ENCODE data around the gene BFAR.

Gene BFAR

DNA sequence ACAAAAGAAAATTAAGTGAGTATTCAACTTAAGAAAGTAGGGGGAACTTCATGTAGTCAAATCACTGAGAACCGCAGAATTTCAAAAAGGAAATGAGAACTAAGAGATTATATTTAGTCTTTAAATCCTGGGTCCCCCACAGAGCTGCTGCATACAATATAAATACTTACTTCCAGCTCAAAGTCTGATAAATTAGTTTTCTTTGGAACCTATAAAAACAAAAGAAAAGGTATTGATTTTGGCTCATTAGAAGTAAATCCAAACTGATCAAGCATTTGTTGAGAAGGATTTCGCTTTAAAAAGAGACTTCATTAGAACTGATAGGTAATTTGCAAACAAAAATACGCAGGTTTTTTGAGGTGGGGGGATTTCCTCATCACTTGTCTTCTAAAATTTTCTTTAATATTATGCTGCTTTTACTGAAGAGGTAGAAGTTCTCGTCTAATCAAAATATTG, 24.6 kb upstream of the BFAR start:
- peak overlapping the region; percentile 28 for H3K4me3 ChIP-seq (ENCODE audit: low read depth, low read length)
- TF ChIP-seq, protein P1, sequence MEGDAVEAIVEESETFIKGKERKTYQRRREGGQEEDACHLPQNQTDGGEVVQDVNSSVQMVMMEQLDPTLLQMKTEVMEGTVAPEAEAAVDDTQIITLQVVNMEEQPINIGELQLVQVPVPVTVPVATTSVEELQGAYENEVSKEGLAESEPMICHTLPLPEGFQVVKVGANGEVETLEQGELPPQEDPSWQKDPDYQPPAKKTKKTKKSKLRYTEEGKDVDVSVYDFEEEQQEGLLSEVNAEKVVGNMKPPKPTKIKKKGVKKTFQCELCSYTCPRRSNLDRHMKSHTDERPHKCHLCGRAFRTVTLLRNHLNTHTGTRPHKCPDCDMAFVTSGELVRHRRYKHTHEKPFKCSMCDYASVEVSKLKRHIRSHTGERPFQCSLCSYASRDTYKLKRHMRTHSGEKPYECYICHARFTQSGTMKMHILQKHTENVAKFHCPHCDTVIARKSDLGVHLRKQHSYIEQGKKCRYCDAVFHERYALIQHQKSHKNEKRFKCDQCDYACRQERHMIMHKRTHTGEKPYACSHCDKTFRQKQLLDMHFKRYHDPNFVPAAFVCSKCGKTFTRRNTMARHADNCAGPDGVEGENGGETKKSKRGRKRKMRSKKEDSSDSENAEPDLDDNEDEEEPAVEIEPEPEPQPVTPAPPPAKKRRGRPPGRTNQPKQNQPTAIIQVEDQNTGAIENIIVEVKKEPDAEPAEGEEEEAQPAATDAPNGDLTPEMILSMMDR (IDR thresholded peaks at IDR 0.05; ENCODE audit: insufficient read depth, low read depth, low read length, missing control alignments): no peak
- DNase-seq (ENCODE audit: low read depth): peak; percentile 68

DNA sequence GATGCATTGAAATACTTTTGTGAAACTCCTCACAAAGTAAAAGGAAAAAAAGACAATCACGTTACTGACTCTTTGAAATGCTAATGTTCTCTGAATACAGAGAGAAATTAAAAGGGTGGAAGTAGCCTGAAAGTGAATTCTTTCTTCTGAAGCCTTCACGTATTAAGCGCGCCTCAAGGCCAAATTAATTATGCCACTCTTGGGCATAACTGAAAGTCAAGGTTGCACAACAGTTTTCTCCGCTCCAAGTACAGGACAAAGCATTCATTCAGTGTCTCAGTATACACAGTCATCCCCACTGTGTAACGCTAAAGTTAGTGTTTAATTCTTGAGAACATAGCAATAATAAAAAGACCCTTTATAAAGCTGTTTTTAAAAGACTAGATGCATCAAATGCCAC, 24.1 kb upstream of the BFAR start:
- peak overlapping the region; percentile 28 for H3K4me3 ChIP-seq (ENCODE audit: low read depth, low read length)
- TF ChIP-seq, protein P1 (IDR thresholded peaks at IDR 0.05; ENCODE audit: insufficient read depth, low read depth, low read length, missing control alignments): no peak
- peak; percentile 46 for DNase-seq (ENCODE audit: low read depth)

DNA sequence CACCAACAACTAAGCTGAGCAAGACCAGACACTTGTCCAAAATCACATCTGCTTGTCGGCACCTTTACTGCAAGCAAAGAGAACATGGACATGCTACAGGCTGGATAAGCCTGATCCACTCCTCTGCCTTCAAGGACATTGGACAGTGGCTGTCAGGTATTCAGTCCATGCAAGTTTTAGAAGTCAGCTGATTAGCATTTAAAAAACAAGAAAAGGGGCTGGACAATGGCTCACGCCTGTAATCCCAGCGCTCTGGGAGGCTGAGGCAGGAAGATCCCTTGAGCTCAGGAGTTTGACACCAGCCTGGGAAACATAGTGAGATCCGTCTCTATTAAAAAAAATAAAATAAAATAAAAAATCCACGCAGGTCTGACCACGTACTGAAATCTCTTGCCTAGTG, 23.0 kb upstream of the BFAR start:
- DNase-seq (ENCODE audit: low read depth): no peak
- TF ChIP-seq, protein P1 (IDR thresholded peaks at IDR 0.05; ENCODE audit: insufficient read depth, low read depth, low read length, missing control alignments): no peak
- H3K4me3 ChIP-seq (ENCODE audit: low read depth, low read length): no peak overlapping the region

DNA sequence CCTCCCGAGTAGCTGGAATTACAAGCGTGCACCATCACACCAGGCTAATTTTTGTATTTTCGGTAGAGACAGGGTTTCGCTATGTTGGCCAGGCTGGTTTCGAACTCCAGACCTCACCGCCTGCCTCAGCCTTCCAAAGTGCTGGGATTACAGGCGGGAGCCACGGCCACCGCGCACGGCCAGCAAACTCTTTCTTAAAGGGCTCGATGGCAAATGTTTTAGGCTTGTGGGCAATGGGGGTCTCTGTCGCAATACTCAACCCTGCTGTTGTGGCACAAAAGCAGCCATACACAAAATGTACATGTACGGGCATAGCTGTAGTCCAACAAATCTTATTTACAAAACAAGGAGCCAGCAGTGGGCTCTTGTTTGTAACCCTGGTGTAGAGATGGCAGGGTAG, 21.1 kb upstream of the BFAR start:
- no peak overlapping the region for H3K4me3 ChIP-seq (ENCODE audit: low read depth, low read length)
- no peak for DNase-seq (ENCODE audit: low read depth)
- TF ChIP-seq, protein P1 (IDR thresholded peaks at IDR 0.05; ENCODE audit: insufficient read depth, low read depth, low read length, missing control alignments): no peak

DNA sequence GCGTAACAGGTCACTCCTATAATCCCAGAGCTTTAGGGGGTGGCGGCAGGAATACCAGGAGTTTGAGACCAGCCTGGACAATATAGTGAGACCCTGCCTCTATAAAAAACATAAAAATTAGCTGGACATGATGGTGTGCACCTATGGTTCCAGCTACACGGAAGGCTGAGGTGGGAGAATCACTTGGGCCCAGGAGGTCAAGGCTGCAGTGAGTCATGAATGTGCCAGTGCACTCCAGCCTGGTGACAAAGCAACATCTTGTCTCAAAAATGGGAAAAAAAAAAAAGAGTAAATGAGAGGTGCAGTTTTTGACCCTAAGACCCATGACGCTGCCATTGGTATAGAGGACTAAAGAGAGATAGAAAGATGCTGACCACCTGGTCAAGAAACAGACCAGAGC, 18.8 kb upstream of the BFAR start:
- no peak for DNase-seq (ENCODE audit: low read depth)
- TF ChIP-seq, protein P1 (IDR thresholded peaks at IDR 0.05; ENCODE audit: insufficient read depth, low read depth, low read length, missing control alignments): no peak
- no peak overlapping the region for H3K4me3 ChIP-seq (ENCODE audit: low read depth, low read length)

DNA sequence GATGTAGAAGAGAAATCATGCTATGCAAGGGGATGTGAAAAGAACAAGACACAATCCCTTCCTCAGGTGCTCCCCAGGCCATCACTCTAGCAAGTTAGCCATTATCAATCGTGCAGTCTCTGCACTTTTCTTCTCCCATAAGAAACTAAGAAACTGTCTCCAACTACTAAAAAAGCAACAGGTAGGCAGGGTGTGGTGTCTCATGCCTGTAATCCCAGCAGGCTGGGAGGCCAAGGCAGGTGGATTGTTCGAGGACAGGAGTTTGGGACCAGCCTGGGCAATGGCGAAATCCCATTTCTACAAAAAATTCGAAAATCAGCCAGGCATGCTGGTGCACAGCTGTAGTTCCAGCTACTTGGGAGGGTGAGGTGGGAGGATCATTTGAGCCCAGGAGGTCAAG, 16.5 kb upstream of the BFAR start:
- TF ChIP-seq, protein P1 (IDR thresholded peaks at IDR 0.05; ENCODE audit: insufficient read depth, low read depth, low read length, missing control alignments): no peak
- DNase-seq (ENCODE audit: low read depth): no peak
- no peak overlapping the region for H3K4me3 ChIP-seq (ENCODE audit: low read depth, low read length)

DNA sequence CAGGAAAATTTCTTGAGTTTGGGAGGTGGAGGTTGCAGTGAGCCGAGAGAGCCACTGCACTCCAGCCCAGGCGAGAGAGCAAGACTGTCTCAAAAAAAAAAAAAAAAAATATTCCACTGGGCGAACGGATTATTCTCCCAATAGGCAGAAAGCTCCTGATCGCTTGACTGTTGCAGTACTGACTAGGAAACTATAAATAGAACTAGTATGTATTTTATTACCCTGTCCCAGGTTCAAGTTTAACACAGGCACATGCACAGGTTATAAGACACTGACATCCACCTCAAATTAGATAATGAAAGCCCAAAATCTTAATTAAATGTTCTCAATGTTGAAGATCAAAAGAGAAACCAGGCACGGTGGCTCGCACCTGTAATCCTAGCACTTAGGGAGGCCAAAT, 14.2 kb upstream of the BFAR start:
- no peak overlapping the region for H3K4me3 ChIP-seq (ENCODE audit: low read depth, low read length)
- TF ChIP-seq, protein P1 (IDR thresholded peaks at IDR 0.05; ENCODE audit: insufficient read depth, low read depth, low read length, missing control alignments): no peak
- no peak for DNase-seq (ENCODE audit: low read depth)

Measured in GM12865 (cell line).